GM12878 (cell line): ENCODE measurements around the gene ODC1.

Experiments
- E2F8 ChIP-seq: fragments of 450-650 bp; IDR thresholded peaks from 2 replicates; pipeline ENCODE4 v1.6.1; 2018; ENCODE audit warnings: mild to moderate bottlenecking, low read depth, moderate library complexity; ENCODE audit not compliant: partially characterized antibody
- HDAC2 ChIP-seq: fragments of 200-600 bp; sonication (generic); IDR thresholded peaks from 2 replicates; pipeline ENCODE4 v1.6.1; 2017

GRCh38 chr2:10407432-10407831 lies 40.7 kb downstream of the ODC1 start:
- TF ChIP-seq HDAC2 (no peak), E2F8 (no peak)
